Measurements from ENCODE around the gene DSTN.

DNA sequence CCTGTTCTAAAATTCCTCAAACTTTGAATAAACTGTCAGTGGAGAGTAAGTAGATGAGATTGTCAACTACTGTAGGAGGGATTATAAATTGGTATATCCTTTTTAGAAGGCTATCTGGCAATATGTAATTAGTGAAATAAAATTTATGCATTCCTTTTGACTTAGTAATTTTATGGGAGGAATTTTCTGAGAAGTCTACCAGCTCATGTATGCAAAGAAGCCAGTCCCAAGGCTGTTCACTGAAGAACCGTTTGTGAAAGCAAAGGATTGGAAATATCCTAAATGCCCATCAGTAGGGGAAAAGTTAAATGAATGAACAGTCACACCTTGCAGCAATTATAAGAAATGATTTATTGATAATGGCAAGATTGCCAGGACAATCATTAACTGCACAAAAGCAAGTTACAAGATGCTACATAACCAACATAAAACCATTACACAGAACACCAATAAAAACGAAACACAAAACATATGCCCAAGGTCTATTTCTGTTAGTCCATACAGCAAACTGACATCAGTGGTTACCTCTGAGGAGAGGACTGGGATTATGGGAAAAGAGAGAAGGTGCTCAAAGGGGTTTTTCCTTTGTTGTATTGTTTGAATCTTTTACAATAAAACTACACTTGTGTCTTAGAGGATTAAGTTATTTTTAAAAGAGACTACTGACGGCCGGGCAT is 4.6 kb upstream of the DSTN start:
- TF ChIP-seq POLR2A (IDR thresholded peaks at IDR 0.05; ENCODE audit: borderline replicate concordance, extremely low read depth, insufficient read depth, insufficient read length) (no peak), POLR2AphosphoS5 (IDR thresholded peaks at IDR 0.05; ENCODE audit: low read depth, low read length) (no peak), ELF1 (IDR thresholded peaks at IDR 0.05; ENCODE audit: borderline replicate concordance, low read depth) (no peak), EZH2 (IDR thresholded peaks at IDR 0.05) (no peak), MAX (IDR thresholded peaks at IDR 0.05) (no peak), CTCF (IDR thresholded peaks at IDR 0.05 in 2 of 3, conservative IDR thresholded peaks at IDR 0.05 in 1 of 3; ENCODE audit: borderline replicate concordance in 1 of 3, insufficient read depth in 1 of 3, low read depth in 2 of 3, low read length in 2 of 3) (no peak), EZH2phosphoT487 (IDR thresholded peaks at IDR 0.05; ENCODE audit: borderline replicate concordance) (no peak), SIN3A (IDR thresholded peaks at IDR 0.05; ENCODE audit: low read depth) (no peak), REST (IDR thresholded peaks at IDR 0.05; ENCODE audit: low read depth) (no peak), YY1 (IDR thresholded peaks at IDR 0.05; ENCODE audit: extremely low read depth, insufficient replicate concordance, low read depth, low read length) (no peak), ZNF274 (IDR thresholded peaks at IDR 0.05; ENCODE audit: low read depth, low read length) (no peak), SP1 (IDR thresholded peaks at IDR 0.05; ENCODE audit: low read depth) (no peak), EGR1 (IDR thresholded peaks at IDR 0.05; ENCODE audit: low read depth) (no peak), RAD21 (IDR thresholded peaks at IDR 0.05; ENCODE audit: low read depth) (no peak)
